GM13977 (cell line): Measurements from ENCODE around the gene TIMM21.

ENCODE experiments used
- DNase-seq: peaks from one replicate; pipeline ENCODE4 v3.0.0; 2012; ENCODE audit warnings: low spot score
- in situ Hi-C: fragments of 300-500 bp; cut with MboI; formaldehyde crosslinking; loops from one replicate; pipeline ENCODE4 v1.12.0; 2022; ENCODE audit warnings: low sequenced_read_pairs, low pct_unique_long_range_greater_than_20kb, mixed read lengths, inconsistent platforms; ENCODE audit not compliant: unreplicated experiment
- TF ChIP-seq, protein P1 (sequence below): IDR thresholded peaks from 2 replicates; pipeline ENCODE4 v1.5.1; 2012; ENCODE audit warnings: mild to moderate bottlenecking, control low read depth; ENCODE audit not compliant: insufficient read depth; ENCODE audit errors: extremely low read depth, missing control alignments

TIMM21 gene

DNA sequence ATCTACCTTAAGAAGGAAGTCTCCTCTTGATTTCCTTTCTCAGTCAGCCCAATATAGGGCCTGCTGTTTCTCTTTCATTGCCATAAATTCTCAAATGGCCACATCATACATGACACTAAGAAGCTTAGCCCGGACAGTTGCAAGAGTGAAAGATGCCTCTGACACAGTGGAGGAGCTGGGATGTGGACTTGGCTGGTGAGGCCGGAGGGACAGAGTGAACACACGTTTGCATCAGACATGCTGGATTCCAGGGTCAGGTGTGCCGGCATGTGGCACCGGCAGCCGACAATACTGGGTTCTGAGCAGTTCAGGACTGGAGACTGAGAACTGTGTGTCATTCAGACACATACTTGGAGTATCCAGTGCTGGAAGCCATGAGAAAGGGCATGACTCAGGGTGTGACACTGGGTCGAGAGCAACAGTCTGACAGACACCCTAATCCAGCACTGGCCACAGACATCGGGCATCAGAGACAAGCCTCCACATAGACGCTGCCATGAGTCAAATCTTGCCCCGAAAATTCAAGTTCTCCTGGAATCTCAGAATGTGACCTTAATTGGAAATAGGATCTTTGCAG, 31.4 kb downstream of the TIMM21 start:
- TF ChIP-seq, protein P1, sequence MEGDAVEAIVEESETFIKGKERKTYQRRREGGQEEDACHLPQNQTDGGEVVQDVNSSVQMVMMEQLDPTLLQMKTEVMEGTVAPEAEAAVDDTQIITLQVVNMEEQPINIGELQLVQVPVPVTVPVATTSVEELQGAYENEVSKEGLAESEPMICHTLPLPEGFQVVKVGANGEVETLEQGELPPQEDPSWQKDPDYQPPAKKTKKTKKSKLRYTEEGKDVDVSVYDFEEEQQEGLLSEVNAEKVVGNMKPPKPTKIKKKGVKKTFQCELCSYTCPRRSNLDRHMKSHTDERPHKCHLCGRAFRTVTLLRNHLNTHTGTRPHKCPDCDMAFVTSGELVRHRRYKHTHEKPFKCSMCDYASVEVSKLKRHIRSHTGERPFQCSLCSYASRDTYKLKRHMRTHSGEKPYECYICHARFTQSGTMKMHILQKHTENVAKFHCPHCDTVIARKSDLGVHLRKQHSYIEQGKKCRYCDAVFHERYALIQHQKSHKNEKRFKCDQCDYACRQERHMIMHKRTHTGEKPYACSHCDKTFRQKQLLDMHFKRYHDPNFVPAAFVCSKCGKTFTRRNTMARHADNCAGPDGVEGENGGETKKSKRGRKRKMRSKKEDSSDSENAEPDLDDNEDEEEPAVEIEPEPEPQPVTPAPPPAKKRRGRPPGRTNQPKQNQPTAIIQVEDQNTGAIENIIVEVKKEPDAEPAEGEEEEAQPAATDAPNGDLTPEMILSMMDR = no peak
- DNase-seq = no peak
- in situ Hi-C loops = loop anchor here (25.0 kb wide), 1 partner anchor 158 kb away; no protein-coding TSS in a partner anchor

DNA sequence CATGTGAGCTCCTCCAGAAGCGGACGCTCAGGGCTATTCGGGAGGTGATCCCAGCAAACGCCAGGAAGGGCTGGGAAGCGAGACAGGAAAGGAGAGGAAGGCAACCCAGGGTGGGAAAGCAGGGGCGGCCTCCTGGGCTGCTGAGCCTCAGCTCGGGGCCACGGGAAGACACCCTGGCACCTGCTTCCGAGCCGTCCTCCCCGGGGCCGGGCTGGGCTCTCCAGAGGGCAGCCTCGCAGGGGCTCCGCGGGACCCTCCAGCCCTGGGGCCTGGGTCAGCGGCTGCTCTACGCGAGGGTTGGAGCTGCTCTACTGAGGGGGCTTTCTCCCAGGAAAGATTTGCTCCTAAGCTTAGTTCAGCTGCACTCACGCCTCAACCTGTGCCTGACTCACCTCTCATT, 34.0 kb downstream of the TIMM21 start:
- TF ChIP-seq, protein P1 = no peak
- DNase-seq = no peak
- in situ Hi-C loops = loop anchor here (25.0 kb wide), 1 partner anchor 155 kb away; no protein-coding TSS in a partner anchor

DNA sequence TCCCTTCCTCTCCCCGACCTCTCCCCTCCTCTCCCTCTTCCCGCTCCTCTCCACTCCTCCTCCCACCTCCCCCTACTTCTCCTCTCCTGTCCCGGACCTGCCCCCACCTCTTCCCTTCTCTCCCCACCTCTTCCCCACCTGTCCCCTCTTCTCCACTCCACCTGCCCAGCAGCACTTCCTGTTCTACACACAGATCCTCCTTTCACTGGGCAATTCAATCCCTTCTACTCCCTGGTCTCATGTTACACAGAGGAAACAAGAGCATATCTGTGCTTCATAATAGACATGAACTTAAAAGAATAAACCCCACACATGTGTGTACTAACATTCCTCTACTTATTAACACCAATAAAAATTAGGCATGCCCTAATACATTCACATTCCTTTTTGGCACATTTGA, 34.8 kb downstream of the TIMM21 start:
- TF ChIP-seq, protein P1 = no peak
- DNase-seq = no peak
- in situ Hi-C loops = loop anchor here (25.0 kb wide), 1 partner anchor 154 kb away; no protein-coding TSS in a partner anchor

DNA sequence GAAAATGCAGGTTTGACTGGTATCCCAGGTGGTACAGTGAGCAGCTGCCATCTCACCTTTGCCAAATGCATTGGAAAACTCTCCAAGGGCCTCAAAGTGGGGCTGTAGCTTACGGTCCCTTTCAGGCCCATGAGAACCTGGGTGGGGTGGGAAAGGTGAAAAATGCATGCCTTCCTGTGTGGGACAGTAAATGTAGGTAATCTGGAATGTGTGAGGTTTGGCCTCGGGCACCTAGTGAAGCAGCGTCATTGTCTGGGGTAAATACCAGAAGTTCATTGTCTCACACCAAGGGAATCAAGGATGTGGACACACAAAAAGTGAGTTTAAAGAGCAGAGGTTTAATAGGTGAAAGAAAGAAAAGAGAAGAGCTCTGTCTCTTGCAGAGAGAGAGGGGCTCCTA, 36.6 kb downstream of the TIMM21 start:
- in situ Hi-C loops = loop anchor here (25.0 kb wide), 1 partner anchor 152 kb away; no protein-coding TSS in a partner anchor
- TF ChIP-seq, protein P1 = no peak
- DNase-seq = no peak

DNA sequence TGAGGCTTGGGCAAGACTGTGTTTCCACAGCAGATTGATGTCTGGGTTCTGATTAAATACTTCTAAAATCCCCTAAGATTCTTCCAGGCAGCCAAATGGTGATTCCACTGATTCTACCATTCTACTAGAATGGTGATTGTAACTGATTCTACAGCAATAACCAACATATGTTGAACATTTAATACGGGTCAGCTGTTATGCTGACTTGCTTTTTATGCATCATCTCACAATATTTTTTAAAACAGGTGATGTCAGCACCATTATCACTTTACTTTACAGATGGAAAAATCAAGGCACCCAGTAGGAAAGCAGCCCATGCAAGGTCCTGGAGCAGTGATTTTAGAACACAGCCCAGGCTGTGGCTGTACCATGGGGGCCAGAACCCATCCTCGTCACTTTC, 37.5 kb downstream of the TIMM21 start:
- in situ Hi-C loops = loop anchor here (25.0 kb wide), 1 partner anchor 151 kb away; no protein-coding TSS in a partner anchor
- DNase-seq = no peak
- TF ChIP-seq, protein P1 = no peak

DNA sequence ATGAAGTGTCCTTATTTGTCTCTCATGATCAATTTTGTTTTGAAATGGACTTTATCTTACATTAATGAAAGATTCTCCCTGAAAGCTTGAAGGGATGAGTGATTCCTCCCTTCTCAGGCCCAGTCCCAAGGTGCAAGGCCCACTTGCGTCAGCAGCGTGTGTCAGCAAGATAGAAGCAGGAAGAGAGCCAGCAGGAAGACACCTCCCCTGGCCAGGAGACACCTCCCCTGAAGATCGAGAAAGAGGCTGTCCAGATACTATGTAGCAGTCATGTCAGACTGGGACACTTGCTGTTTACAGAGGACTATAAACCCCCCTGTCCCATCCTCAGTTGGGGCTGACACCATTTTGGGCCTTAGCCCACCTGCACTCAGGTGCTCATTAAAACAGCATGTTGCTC, 38.3 kb downstream of the TIMM21 start:
- in situ Hi-C loops = loop anchor here (25.0 kb wide), 1 partner anchor 151 kb away; no protein-coding TSS in a partner anchor
- DNase-seq = no peak
- TF ChIP-seq, protein P1 = no peak
